HEK293T (cell line): ENCODE results near the gene FBXO40.

Experiments
- ARNT ChIP-seq: fragments of 450-650 bp; IDR thresholded peaks from 2 replicates; pipeline ENCODE4 v1.6.1; 2017; ENCODE audit warnings: mild to moderate bottlenecking
- BHLHE40 ChIP-seq: fragments of 450-650 bp; IDR thresholded peaks from 2 replicates; pipeline ENCODE4 v1.6.1; 2016; ENCODE audit warnings: mild to moderate bottlenecking, moderate library complexity, borderline replicate concordance
- ELF4 ChIP-seq: fragments of 450-650 bp; IDR thresholded peaks from 2 replicates; pipeline ENCODE4 v1.6.1; 2017; ENCODE audit warnings: antibody characterized with exemption
- FOXA1 ChIP-seq: fragments of 450-650 bp; IDR thresholded peaks from 2 replicates; pipeline ENCODE4 v1.6.1; 2016; ENCODE audit warnings: mild to moderate bottlenecking
- FOXK2 ChIP-seq: fragments of 450-650 bp; IDR thresholded peaks from 2 replicates; pipeline ENCODE4 v1.6.1; 2016; ENCODE audit warnings: mild to moderate bottlenecking
- HDGF ChIP-seq: fragments of 450-650 bp; IDR thresholded peaks from 2 replicates; pipeline ENCODE4 v1.6.1; 2017; ENCODE audit warnings: antibody characterized with exemption, borderline replicate concordance
- SUZ12 ChIP-seq: fragments of 450-650 bp; IDR thresholded peaks from 2 replicates; pipeline ENCODE4 v1.6.1; 2016; ENCODE audit warnings: mild to moderate bottlenecking
- TARDBP ChIP-seq: fragments of 450-650 bp; IDR thresholded peaks from 2 replicates; pipeline ENCODE4 v1.6.1; 2016
- TF ChIP-seq, protein P1 (sequence below): fragments of 450-650 bp; IDR thresholded peaks from 2 replicates; pipeline ENCODE4 v1.6.1; 2016

DNA sequence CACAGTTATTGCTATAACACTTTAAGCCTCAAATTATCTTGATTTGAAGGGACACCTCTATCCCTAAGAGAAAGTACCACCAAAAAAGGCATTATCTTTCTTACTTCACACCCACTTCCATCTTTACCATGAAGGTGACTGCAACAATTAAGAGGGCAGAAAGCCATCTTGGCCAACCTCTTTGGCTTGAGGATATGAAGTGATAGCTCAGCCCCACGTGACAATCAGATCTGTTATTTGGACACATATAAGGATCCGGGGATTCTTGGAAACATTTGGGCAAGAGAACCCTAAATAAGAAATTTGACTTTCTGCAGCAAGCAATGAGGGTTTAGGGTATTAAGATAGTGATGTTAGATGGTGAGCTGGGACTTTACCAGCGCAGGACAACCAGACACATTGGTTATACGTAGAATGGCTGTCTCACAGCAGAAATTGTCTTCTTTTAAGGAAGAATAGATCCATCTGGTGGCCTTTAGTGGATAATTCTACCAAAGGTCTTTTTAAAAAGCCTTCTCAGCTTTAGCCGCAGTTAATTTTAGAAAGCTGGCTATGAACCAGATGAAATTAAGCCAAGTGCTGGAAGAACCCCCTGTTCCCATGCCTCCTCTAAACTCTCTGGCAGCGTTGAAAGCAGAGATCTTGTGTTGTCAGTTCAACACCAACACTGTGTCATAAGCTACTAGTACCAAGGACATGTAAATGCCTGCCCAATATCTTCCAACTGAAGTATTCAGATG, 55.2 kb downstream of the FBXO40 start:
- TF ChIP-seq BHLHE40 (no peak), ELF4 (no peak), FOXA1 (no peak), TARDBP (no peak), HDGF (no peak), ARNT (no peak), FOXK2 (no peak), SUZ12 (no peak)
- TF ChIP-seq, protein P1, sequence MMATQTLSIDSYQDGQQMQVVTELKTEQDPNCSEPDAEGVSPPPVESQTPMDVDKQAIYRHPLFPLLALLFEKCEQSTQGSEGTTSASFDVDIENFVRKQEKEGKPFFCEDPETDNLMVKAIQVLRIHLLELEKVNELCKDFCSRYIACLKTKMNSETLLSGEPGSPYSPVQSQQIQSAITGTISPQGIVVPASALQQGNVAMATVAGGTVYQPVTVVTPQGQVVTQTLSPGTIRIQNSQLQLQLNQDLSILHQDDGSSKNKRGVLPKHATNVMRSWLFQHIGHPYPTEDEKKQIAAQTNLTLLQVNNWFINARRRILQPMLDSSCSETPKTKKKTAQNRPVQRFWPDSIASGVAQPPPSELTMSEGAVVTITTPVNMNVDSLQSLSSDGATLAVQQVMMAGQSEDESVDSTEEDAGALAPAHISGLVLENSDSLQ = no peak
